Endothelial cell of umbilical vein (primary cell): ENCODE results near the gene FGR. TPM values are rescaled to one million over a fixed set of nuclear protein-coding genes. Genes with fewer than 3 reads are reported as not detected.

ENCODE experiments used
- BruUV-seq: library from RNA; stranded (reverse); fragments of 400-500 nt; replicated peaks from 2 replicates; lab custom pipeline; 2021; lab: Mats Ljungman, UMichigan
- CTCF ChIA-PET: fragments of 300-600, 350-600 bp; sonication (Branson Sonifier 250); formaldehyde crosslinking; loops from one replicate; lab custom pipeline; 2021; ENCODE audit warnings: antibody characterized with exemption, inconsistent platforms; lab: Charles Lee
- POLR2A ChIA-PET: fragments of 300-600, 350-600 bp; sonication (Branson Sonifier 250); formaldehyde crosslinking; loops from one replicate; lab custom pipeline; 2021; ENCODE audit warnings: antibody characterized with exemption, inconsistent platforms; lab: Charles Lee
- DNase-seq: peaks from one replicate; pipeline ENCODE4 v3.0.0-alpha.2; 2011; ENCODE audit warnings: low read depth, low spot score
- FAIRE-seq: peaks from 2 replicates; lab custom pipeline; 2011; peaks lifted over from hg19 to GRCh38; lab: Jason Lieb, UNC
- H2AFZ ChIP-seq: 2 replicates; pipeline ENCODE4 v1.6.0; 2012; ENCODE audit warnings: low read depth, low read length, control low read depth, inconsistent platforms
- H3K27ac ChIP-seq: 2 replicates; pipeline ENCODE4 v1.5.1; 2011; ENCODE audit warnings: low read depth, mild to moderate bottlenecking, control low read depth, low read length, moderate library complexity; ENCODE audit not compliant: insufficient read depth
- H3K27me3 ChIP-seq, 2 experiments: 2 replicates each; pipeline versions ENCODE4 v1.6.0 to v1.6.1; 2011; ENCODE audit warnings: low read length in 2 of 2, mixed read lengths in 1 of 2; ENCODE audit not compliant: control insufficient read depth in 2 of 2, insufficient read depth in 2 of 2
- H3K36me3 ChIP-seq, 2 experiments: 2 replicates in 1 of 2; 3 replicates in 1 of 2; pipeline ENCODE4 v1.5.1; 2011; ENCODE audit warnings: low read length in 2 of 2, mild to moderate bottlenecking in 1 of 2, moderate library complexity in 1 of 2; ENCODE audit not compliant: control insufficient read depth in 2 of 2, insufficient read depth in 2 of 2; ENCODE audit errors: extremely low read depth in 1 of 2
- H3K4me1 ChIP-seq: 3 replicates; pipeline ENCODE4 v1.5.1; 2011; ENCODE audit warnings: mild to moderate bottlenecking, low read length; ENCODE audit not compliant: control insufficient read depth, insufficient read depth; ENCODE audit errors: extremely low read depth
- H3K4me2 ChIP-seq: 2 replicates; pipeline ENCODE4 v1.6.1; 2011; ENCODE audit warnings: low read length, control low read depth, mixed read lengths; ENCODE audit not compliant: insufficient read depth
- H3K4me3 ChIP-seq, 3 experiments: fragments of 200-600 bp in 1 of 3; sonication (generic), shearing (Covaris generic) in 1 of 3; replicated peaks in 1 of 3; 2 replicates each; pipeline ENCODE4 v1.5.1; 2011 to 2016; ENCODE audit warnings: control low read depth in 3 of 3, low read length in 3 of 3, mild to moderate bottlenecking in 2 of 3, inconsistent platforms in 1 of 3, low read depth in 1 of 3, moderate library complexity in 1 of 3; ENCODE audit not compliant: insufficient read depth in 1 of 3
- H3K79me2 ChIP-seq: 2 replicates; pipeline ENCODE4 v1.6.0; 2012; ENCODE audit warnings: low read length, inconsistent platforms; ENCODE audit not compliant: control insufficient read depth, insufficient read depth
- H3K9ac ChIP-seq: replicated peaks from 2 replicates; pipeline ENCODE3; 2011; ENCODE audit warnings: low read length, control low read depth; ENCODE audit not compliant: insufficient read depth; ENCODE audit errors: extremely low read depth
- H3K9me1 ChIP-seq: replicated peaks from 3 replicates; pipeline ENCODE4 v1.6.0; 2011; ENCODE audit warnings: mild to moderate bottlenecking, low read length; ENCODE audit not compliant: control insufficient read depth, insufficient read depth; ENCODE audit errors: extremely low read depth
- H3K9me3 ChIP-seq: replicated peaks from 2 replicates; pipeline ENCODE4 v1.5.1; 2012; ENCODE audit warnings: low read length, inconsistent platforms; ENCODE audit not compliant: control insufficient read depth, insufficient read depth
- H4K20me1 ChIP-seq: replicated peaks from 2 replicates; pipeline ENCODE3; 2011; ENCODE audit warnings: mild to moderate bottlenecking, low read length; ENCODE audit not compliant: control insufficient read depth, insufficient read depth; ENCODE audit errors: extremely low read depth
- EZH2 ChIP-seq: IDR thresholded peaks from 2 replicates; pipeline ENCODE4 v1.6.1; 2012; ENCODE audit warnings: borderline replicate concordance, low read depth, mild to moderate bottlenecking, moderate library complexity, low read length, inconsistent platforms; ENCODE audit not compliant: severe bottlenecking
- FOS ChIP-seq: IDR thresholded peaks from 2 replicates; pipeline ENCODE4 v1.6.1; 2011; ENCODE audit warnings: mild to moderate bottlenecking, low read length, moderate library complexity, borderline replicate concordance; ENCODE audit not compliant: insufficient read depth
- GATA2 ChIP-seq: IDR thresholded peaks from 2 replicates; pipeline ENCODE4 v1.7.0; 2011; ENCODE audit warnings: low read depth, mild to moderate bottlenecking, moderate library complexity, mixed read lengths, low read length; ENCODE audit not compliant: insufficient read length, insufficient read depth
- JUN ChIP-seq: IDR thresholded peaks from 2 replicates; pipeline ENCODE4 v1.6.1; 2011; ENCODE audit warnings: borderline replicate concordance, low read depth; ENCODE audit not compliant: insufficient read length, insufficient read depth
- MYC ChIP-seq: IDR thresholded peaks from one replicate; pipeline ENCODE4 v1.6.1; 2011; ENCODE audit warnings: mild to moderate bottlenecking, low read depth, low read length
- POLR2A ChIP-seq: IDR thresholded peaks from 2 replicates; pipeline ENCODE4 v1.6.1; 2012; ENCODE audit warnings: low read depth, mild to moderate bottlenecking, control low read depth, low read length
- POLR2AphosphoS5 ChIP-seq: IDR thresholded peaks from 2 replicates; pipeline ENCODE4 v1.6.1; 2012; ENCODE audit warnings: low read depth, mild to moderate bottlenecking, control low read depth, low read length, moderate library complexity; ENCODE audit not compliant: insufficient read depth
- dilution Hi-C: fragments of 300-500 bp; cut with MboI; formaldehyde crosslinking; loops from one replicate; pipeline ENCODE4 v1.15.0; 2019; ENCODE audit warnings: low sequenced_read_pairs; ENCODE audit not compliant: extremely low pct_ligation_motif_present
- intact Hi-C: fragments of 100-400 bp; cut with micrococcal nuclease; formaldehyde crosslinking; loops from one replicate; pipeline ENCODE4 v1.10.0; 2022
- polyA plus RNA-seq, 4 experiments: library from polyadenylated mRNA; depleted of rRNA in 3 of 4; stranded (reverse) in 3 of 4; unstranded in 1 of 4; fragments of >200 nt; gene quantifications; 2 replicates each; pipeline versions ENCODE4 v1.2.1 to v1.2.3, GENCODE V29; 2011 to 2012; ENCODE audit warnings: missing spikeins in 1 of 4
- total RNA-seq: library from RNA; stranded (reverse); gene quantifications from 2 replicates; pipeline ENCODE4 v1.2.3, GENCODE V29; 2021
- TF ChIP-seq, protein P1 (sequence below), 2 donors: IDR thresholded peaks; 1 replicate in 1 of 2; 2 replicates in 1 of 2; pipeline ENCODE4 v1.5.1; 2011; ENCODE audit warnings: low read length in 2 of 2, mild to moderate bottlenecking in 2 of 2, moderate library complexity in 2 of 2, control low read depth in 1 of 2, inconsistent platforms in 1 of 2, low read depth in 1 of 2; ENCODE audit not compliant: insufficient read depth in 1 of 2; ENCODE audit errors: extremely low read depth in 1 of 2
- TF ChIP-seq, protein P2 (sequence below): IDR thresholded peaks from 2 replicates; pipeline ENCODE4 v1.6.1; 2011; ENCODE audit not compliant: insufficient read depth, insufficient read length

FGR gene
- total and polyA plus RNA-seq, 2 donors (not counting 3 experiments of a cell fraction or from before 2014, with no cell fraction given), result 0.18 TPM; not detected in 1

- Histone ChIP-seq H3K4me2 (peak overlapping the region; percentile 75), H3K4me3 (peak overlapping the region; percentile 35 to 50 (median 37)), H3K27ac (no peak overlapping the region), H4K20me1 (no peaks in the 10 kb centered on the region), H3K9me1 (no peaks in the 10 kb centered on the region), H3K4me1 (peaks cover 26% of the 10 kb centered on the region), H2AFZ (peak overlapping the region; percentile 91), H3K36me3 (no peaks in the 10 kb centered on the region), H3K27me3 (no peaks in the 10 kb centered on the region), H3K9me3 (no peaks in the 10 kb centered on the region), H3K79me2 (no peaks in the 10 kb centered on the region), H3K9ac (no peak overlapping the region)
- no peak for TF ChIP-seq POLR2A
- no peak for TF ChIP-seq POLR2AphosphoS5
- no peak for TF ChIP-seq EZH2
- TF ChIP-seq, protein P1, sequence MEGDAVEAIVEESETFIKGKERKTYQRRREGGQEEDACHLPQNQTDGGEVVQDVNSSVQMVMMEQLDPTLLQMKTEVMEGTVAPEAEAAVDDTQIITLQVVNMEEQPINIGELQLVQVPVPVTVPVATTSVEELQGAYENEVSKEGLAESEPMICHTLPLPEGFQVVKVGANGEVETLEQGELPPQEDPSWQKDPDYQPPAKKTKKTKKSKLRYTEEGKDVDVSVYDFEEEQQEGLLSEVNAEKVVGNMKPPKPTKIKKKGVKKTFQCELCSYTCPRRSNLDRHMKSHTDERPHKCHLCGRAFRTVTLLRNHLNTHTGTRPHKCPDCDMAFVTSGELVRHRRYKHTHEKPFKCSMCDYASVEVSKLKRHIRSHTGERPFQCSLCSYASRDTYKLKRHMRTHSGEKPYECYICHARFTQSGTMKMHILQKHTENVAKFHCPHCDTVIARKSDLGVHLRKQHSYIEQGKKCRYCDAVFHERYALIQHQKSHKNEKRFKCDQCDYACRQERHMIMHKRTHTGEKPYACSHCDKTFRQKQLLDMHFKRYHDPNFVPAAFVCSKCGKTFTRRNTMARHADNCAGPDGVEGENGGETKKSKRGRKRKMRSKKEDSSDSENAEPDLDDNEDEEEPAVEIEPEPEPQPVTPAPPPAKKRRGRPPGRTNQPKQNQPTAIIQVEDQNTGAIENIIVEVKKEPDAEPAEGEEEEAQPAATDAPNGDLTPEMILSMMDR (IDR thresholded peaks at IDR 0.05; ENCODE audit: extremely low read depth in 1 of 2, insufficient read depth in 1 of 2, low read depth in 1 of 2, low read length in 2 of 2), result no peak
- no peak for TF ChIP-seq GATA2
- TF ChIP-seq FOS, result no peak
- TF ChIP-seq, protein P2, sequence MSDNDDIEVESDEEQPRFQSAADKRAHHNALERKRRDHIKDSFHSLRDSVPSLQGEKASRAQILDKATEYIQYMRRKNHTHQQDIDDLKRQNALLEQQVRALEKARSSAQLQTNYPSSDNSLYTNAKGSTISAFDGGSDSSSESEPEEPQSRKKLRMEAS, result no peak
- TF ChIP-seq MYC, result no peak
- no peak for TF ChIP-seq JUN
- FAIRE-seq (no peak), DNase-seq (no peak)
- POLR2A ChIA-PET, result no interaction called here
- dilution Hi-C loops, result no loop called here
- BruUV-seq, result no TSS peak
- CTCF ChIA-PET, result interaction anchor here (1.2 kb wide), 1 partner anchor 27 kb away, joined by 3 read pairs; no protein-coding TSS in a partner anchor
- intact Hi-C loops, result no loop called here
Observed at GRCh38 chr1:27633640-27634176, 1.3 kb downstream of the FGR start.
